Measurements from ENCODE around the gene HNRNPD. TPM values are rescaled to one million over a fixed set of nuclear protein-coding genes. Genes with fewer than 3 reads are reported as not detected.
"Not testable (repeated sequence)": the region's sequence is repeated elsewhere in the genome, so short reads cannot be mapped to it uniquely, and the experiment has no call there.

Gene HNRNPD, protein sequence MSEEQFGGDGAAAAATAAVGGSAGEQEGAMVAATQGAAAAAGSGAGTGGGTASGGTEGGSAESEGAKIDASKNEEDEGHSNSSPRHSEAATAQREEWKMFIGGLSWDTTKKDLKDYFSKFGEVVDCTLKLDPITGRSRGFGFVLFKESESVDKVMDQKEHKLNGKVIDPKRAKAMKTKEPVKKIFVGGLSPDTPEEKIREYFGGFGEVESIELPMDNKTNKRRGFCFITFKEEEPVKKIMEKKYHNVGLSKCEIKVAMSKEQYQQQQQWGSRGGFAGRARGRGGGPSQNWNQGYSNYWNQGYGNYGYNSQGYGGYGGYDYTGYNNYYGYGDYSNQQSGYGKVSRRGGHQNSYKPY
- total RNA-seq (270 TPM), polyA plus RNA-seq (100 to 1,000 TPM; 193 to 210 (median 202) TPM)

- Histone ChIP-seq H3K4me1 (ENCODE audit: control insufficient read depth, insufficient read depth, low read length, poor library complexity, severe bottlenecking) (peaks cover 47% of the 10 kb centered on the region), H3K9me3 (ENCODE audit: control insufficient read depth in 2 of 2, low read length in 2 of 2) (no peaks in the 10 kb centered on the region), H3K27me3 (ENCODE audit: control insufficient read depth, insufficient read depth, low read length) (no peaks in the 10 kb centered on the region), H3K36me3 (ENCODE audit: control insufficient read depth, insufficient read depth, low read length) (peaks cover 12% of the 10 kb centered on the region), H3K27ac (ENCODE audit: insufficient read depth, low read length, poor library complexity, severe bottlenecking) (peak within 1 kb of the TSS; percentile 98), H3K4me3 (ENCODE audit: low read depth, low read length) (peak within 1 kb of the TSS; percentile 100)
- ATAC-seq (ENCODE audit: low read depth in 2 of 2) (peak; percentile 91 to 92), DNase-seq (peak; percentile 89 to 100 (median 94))
- H3K36me3 Mint-ChIP-seq: peaks cover 24% of the 10 kb centered on the region
- H3K9me3 Mint-ChIP-seq: no peaks in the 10 kb centered on the region
- H3K4me1 Mint-ChIP-seq: peaks cover 36 to 65% (median 47%) of the 10 kb centered on the region in 4 donors
- H3K4me3 Mint-ChIP-seq: peak within 1 kb of the TSS; percentile 98 to 100 (median 99)
- peaks cover 8% of the 10 kb centered on the region for H3K27me3 Mint-ChIP-seq
- H3K27ac Mint-ChIP-seq: peak within 1 kb of the TSS; percentile 98 to 100 (median 100)
Observed at GRCh38 chr4:82373816-82374625, at the start of gene HNRNPD. Gene HNRNPD (minus strand): TSS chr4:82373991. CDS start chr4:82373678, 313 bp downstream.

- Histone ChIP-seq H3K27ac (ENCODE audit: insufficient read depth, low read length, poor library complexity, severe bottlenecking) (no peak overlapping the region), H3K9me3 (ENCODE audit: control insufficient read depth in 2 of 2, low read length in 2 of 2) (no peaks in the 10 kb centered on the region), H3K4me1 (ENCODE audit: control insufficient read depth, insufficient read depth, low read length, poor library complexity, severe bottlenecking) (peaks cover 18% of the 10 kb centered on the region), H3K27me3 (ENCODE audit: control insufficient read depth, insufficient read depth, low read length) (no peaks in the 10 kb centered on the region), H3K36me3 (ENCODE audit: control insufficient read depth, insufficient read depth, low read length) (peaks cover 55% of the 10 kb centered on the region), H3K4me3 (ENCODE audit: low read depth, low read length) (no peak overlapping the region)
- peaks cover 52% of the 10 kb centered on the region for H3K36me3 Mint-ChIP-seq
- H3K27me3 Mint-ChIP-seq: peaks cover 10% of the 10 kb centered on the region
- H3K4me3 Mint-ChIP-seq: peak overlapping the region in 1 of 4 donors; percentile 24
- DNase-seq (no peak), ATAC-seq (ENCODE audit: low read depth in 2 of 2) (no peak)
- H3K9me3 Mint-ChIP-seq: peaks cover 0 to 4% (median 0%) of the 10 kb centered on the region in 7 donors
- H3K4me1 Mint-ChIP-seq: peaks cover 34 to 42% (median 38%) of the 10 kb centered on the region in 4 donors
- no peak overlapping the region for H3K27ac Mint-ChIP-seq
Observed at GRCh38 chr4:82422616-82423015, 48.8 kb upstream of the HNRNPD start.

DNA sequence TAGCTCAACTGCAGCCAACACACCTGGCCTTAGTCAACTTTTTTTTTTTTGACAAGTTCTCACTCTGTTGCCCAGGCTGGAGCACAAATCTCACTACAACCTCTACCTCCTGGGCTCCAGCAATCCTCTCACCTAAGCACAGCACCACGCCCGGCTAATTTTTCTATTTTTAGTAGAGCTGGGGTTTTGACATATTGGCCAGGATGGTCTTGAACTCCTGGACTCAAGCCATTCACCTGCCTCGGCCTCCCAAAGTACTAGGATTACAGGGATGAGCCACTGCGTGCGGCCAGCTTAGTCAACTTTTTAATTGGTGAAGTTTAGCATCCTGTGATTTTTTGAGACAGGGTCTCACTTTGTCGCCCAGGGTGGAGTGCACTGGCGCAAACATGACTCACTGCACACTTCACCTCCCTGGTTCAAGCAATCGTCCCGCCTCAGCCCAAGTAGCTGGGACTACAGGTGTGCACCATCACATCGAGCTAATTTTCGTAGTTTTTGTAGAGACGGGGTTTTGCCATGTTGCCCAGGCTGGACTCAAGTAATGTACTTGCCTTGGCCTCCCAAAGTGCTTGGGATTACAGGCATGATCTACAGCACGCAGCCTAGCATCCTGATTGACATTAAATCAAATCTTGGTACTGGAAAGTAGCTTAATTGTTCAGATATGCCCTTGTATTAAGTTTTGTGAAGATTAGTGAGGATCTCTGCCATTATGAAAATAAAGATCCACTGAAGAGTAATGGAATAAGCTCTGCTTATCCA lies 48.2 kb upstream of the HNRNPD start:
- Mint-ChIP-seq H3K27me3 (peaks cover 10% of the 10 kb centered on the region), H3K4me1 (peaks cover 30 to 37% (median 34%) of the 10 kb centered on the region in 4 donors), H3K36me3 (peaks cover 46% of the 10 kb centered on the region), H3K4me3 (peak overlapping the region in 2 of 4 donors; percentile 22 to 24), H3K9me3 (peaks cover 0 to 3% (median 0%) of the 10 kb centered on the region in 7 donors), H3K27ac (no peak overlapping the region)
- Histone ChIP-seq H3K27me3 (ENCODE audit: control insufficient read depth, insufficient read depth, low read length) (peaks cover 2% of the 10 kb centered on the region), H3K4me3 (ENCODE audit: low read depth, low read length) (no peak overlapping the region), H3K4me1 (ENCODE audit: control insufficient read depth, insufficient read depth, low read length, poor library complexity, severe bottlenecking) (peaks cover 12% of the 10 kb centered on the region), H3K9me3 (ENCODE audit: control insufficient read depth in 2 of 2, low read length in 2 of 2) (no peaks in the 10 kb centered on the region), H3K27ac (ENCODE audit: insufficient read depth, low read length, poor library complexity, severe bottlenecking) (no peak overlapping the region), H3K36me3 (ENCODE audit: control insufficient read depth, insufficient read depth, low read length) (peaks cover 49% of the 10 kb centered on the region)
- DNase-seq (no peak), ATAC-seq (ENCODE audit: low read depth in 2 of 2) (no peak)

DNA sequence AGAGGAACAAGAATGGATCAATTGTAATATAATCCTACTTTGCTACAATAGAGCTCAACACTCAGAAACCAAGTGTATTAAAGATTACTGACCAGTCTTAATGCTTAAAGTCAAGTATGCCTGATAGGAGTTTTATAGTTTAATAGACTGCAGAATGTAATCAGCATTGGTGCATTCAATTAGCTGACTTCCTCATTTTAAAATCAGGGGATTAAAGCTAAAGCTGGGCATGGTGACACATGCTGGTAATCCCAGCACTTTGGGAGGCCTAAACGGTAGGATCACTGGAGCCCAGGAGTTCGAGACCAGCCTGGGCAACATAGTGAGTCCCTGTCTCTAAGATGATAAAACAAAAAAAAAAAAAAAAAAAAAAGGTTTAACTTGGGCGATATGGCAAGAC lies 45.7 kb upstream of the HNRNPD start:
- H3K36me3 ChIP-seq (ENCODE audit: control insufficient read depth, insufficient read depth, low read length): peaks cover 24% of the 10 kb centered on the region
- ATAC-seq (ENCODE audit: low read depth in 2 of 2) (no peak), DNase-seq (no peak)
- no peaks in the 10 kb centered on the region for H3K9me3 ChIP-seq (ENCODE audit: control insufficient read depth in 2 of 2, low read length in 2 of 2)
- Mint-ChIP-seq H3K4me1 (peaks cover 12 to 16% (median 14%) of the 10 kb centered on the region in 4 donors), H3K4me3 (no peak overlapping the region), H3K36me3 (peaks cover 21% of the 10 kb centered on the region), H3K9me3 (peaks cover 0 to 3% (median 0%) of the 10 kb centered on the region in 7 donors), H3K27ac (no peak overlapping the region), H3K27me3 (peaks cover 29% of the 10 kb centered on the region)
- H3K4me1 ChIP-seq (ENCODE audit: control insufficient read depth, insufficient read depth, low read length, poor library complexity, severe bottlenecking): no peaks in the 10 kb centered on the region
- no peak overlapping the region for H3K4me3 ChIP-seq (ENCODE audit: low read depth, low read length)
- peaks cover 10% of the 10 kb centered on the region for H3K27me3 ChIP-seq (ENCODE audit: control insufficient read depth, insufficient read depth, low read length)
- no peak overlapping the region for H3K27ac ChIP-seq (ENCODE audit: insufficient read depth, low read length, poor library complexity, severe bottlenecking)

DNA sequence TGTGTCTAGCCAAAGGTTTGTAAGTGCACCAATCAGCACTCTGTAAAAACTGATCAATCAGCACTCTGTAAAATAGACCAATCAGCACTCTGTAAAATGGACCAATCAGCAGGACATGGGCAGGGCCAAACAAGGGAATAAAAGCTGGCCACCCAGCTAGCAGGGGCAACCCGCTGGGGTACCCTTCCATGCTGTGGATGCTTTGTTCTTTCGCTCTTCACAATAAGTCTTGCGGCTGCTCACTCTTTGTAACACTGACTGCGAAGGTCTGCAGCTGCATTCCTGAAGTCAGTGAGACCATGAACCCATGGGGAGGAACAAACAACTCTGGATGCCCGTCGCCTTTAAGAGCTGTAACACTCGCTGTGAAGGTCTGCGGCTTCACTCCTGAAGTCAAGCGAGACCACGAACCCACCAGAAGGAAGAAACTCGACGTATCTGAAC lies 42.2 kb upstream of the HNRNPD start:
- H3K4me1 Mint-ChIP-seq: peaks cover 0 to 7% (median 2%) of the 10 kb centered on the region in 4 donors
- H3K4me1 ChIP-seq (ENCODE audit: control insufficient read depth, insufficient read depth, low read length, poor library complexity, severe bottlenecking): no peaks in the 10 kb centered on the region
- no peak overlapping the region for H3K4me3 ChIP-seq (ENCODE audit: low read depth, low read length)
- no peak overlapping the region for H3K4me3 Mint-ChIP-seq
- no peak for DNase-seq
- H3K27me3 ChIP-seq (ENCODE audit: control insufficient read depth, insufficient read depth, low read length): peaks cover 10% of the 10 kb centered on the region
- H3K27me3 Mint-ChIP-seq: peaks cover 41% of the 10 kb centered on the region
- ATAC-seq (ENCODE audit: low read depth in 2 of 2): no peak
- no peak overlapping the region for H3K27ac ChIP-seq (ENCODE audit: insufficient read depth, low read length, poor library complexity, severe bottlenecking)
- no peaks in the 10 kb centered on the region for H3K9me3 ChIP-seq (ENCODE audit: control insufficient read depth in 2 of 2, low read length in 2 of 2)
- H3K36me3 ChIP-seq (ENCODE audit: control insufficient read depth, insufficient read depth, low read length): no peaks in the 10 kb centered on the region
- H3K36me3 Mint-ChIP-seq: no peaks in the 10 kb centered on the region
- peaks cover 0 to 5% (median 2%) of the 10 kb centered on the region in 7 donors for H3K9me3 Mint-ChIP-seq
- H3K27ac Mint-ChIP-seq: no peak overlapping the region

GRCh38 chr4:82415061-82415460 lies 41.3 kb upstream of the HNRNPD start:
- not testable (repeated sequence) for H3K36me3 ChIP-seq (ENCODE audit: control insufficient read depth, insufficient read depth, low read length); ATAC-seq (ENCODE audit: low read depth in 2 of 2); H3K27me3 ChIP-seq (ENCODE audit: control insufficient read depth, insufficient read depth, low read length); H3K9me3 ChIP-seq (ENCODE audit: control insufficient read depth in 2 of 2, low read length in 2 of 2); H3K9me3 Mint-ChIP-seq; H3K36me3 Mint-ChIP-seq; H3K27ac ChIP-seq (ENCODE audit: insufficient read depth, low read length, poor library complexity, severe bottlenecking); H3K4me1 Mint-ChIP-seq; H3K4me3 Mint-ChIP-seq; H3K4me1 ChIP-seq (ENCODE audit: control insufficient read depth, insufficient read depth, low read length, poor library complexity, severe bottlenecking); DNase-seq; H3K4me3 ChIP-seq (ENCODE audit: low read depth, low read length); H3K27ac Mint-ChIP-seq
- H3K27me3 Mint-ChIP-seq: peaks cover 41% of the 10 kb centered on the region

DNA sequence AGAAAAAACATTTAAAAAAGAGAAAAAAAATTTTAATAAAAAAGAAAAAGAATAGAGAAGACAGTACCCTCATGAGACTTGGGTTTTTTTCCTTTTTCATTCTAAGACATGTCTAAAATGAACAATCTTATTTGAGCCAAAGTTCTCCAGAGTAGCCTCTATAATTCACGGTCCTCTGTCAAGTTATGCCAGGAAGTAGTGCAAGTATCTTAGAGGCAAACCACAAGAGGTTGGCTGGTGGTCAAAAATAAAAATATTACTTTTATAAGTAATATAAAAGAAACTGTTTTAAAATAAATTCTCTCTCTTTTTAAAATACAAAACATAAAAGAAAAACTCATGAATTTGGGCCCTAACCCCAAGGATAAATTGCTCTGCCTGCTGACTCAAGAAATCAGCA lies 29.9 kb upstream of the HNRNPD start:
- peaks cover 31% of the 10 kb centered on the region for H3K27me3 Mint-ChIP-seq
- Histone ChIP-seq H3K27me3 (ENCODE audit: control insufficient read depth, insufficient read depth, low read length) (peaks cover 3% of the 10 kb centered on the region), H3K4me3 (ENCODE audit: low read depth, low read length) (no peak overlapping the region), H3K36me3 (ENCODE audit: control insufficient read depth, insufficient read depth, low read length) (no peaks in the 10 kb centered on the region), H3K27ac (ENCODE audit: insufficient read depth, low read length, poor library complexity, severe bottlenecking) (no peak overlapping the region), H3K9me3 (ENCODE audit: control insufficient read depth in 2 of 2, low read length in 2 of 2) (no peaks in the 10 kb centered on the region), H3K4me1 (ENCODE audit: control insufficient read depth, insufficient read depth, low read length, poor library complexity, severe bottlenecking) (no peaks in the 10 kb centered on the region)
- no peaks in the 10 kb centered on the region for H3K36me3 Mint-ChIP-seq
- DNase-seq (no peak), ATAC-seq (ENCODE audit: low read depth in 2 of 2) (no peak)
- no peak overlapping the region for H3K27ac Mint-ChIP-seq
- H3K9me3 Mint-ChIP-seq: no peaks in the 10 kb centered on the region
- no peak overlapping the region for H3K4me3 Mint-ChIP-seq
- no peaks in the 10 kb centered on the region for H3K4me1 Mint-ChIP-seq

Data from CD4-positive, CD25-positive, alpha-beta regulatory T cell (primary cell).